ENCODE measurements around the gene TTC36. TPM values are rescaled to one million over a fixed set of nuclear protein-coding genes. Genes with fewer than 3 reads are reported as not detected.
A peak's percentile ranks its signal among the peaks of the same experiment; 100 is the strongest.

TTC36 gene
- total and polyA plus RNA-seq, 2 of the 13 experiments (the other 11 are each of a cell fraction or from before 2014, with no cell fraction given) = 0.13 to 0.40 TPM

DNA sequence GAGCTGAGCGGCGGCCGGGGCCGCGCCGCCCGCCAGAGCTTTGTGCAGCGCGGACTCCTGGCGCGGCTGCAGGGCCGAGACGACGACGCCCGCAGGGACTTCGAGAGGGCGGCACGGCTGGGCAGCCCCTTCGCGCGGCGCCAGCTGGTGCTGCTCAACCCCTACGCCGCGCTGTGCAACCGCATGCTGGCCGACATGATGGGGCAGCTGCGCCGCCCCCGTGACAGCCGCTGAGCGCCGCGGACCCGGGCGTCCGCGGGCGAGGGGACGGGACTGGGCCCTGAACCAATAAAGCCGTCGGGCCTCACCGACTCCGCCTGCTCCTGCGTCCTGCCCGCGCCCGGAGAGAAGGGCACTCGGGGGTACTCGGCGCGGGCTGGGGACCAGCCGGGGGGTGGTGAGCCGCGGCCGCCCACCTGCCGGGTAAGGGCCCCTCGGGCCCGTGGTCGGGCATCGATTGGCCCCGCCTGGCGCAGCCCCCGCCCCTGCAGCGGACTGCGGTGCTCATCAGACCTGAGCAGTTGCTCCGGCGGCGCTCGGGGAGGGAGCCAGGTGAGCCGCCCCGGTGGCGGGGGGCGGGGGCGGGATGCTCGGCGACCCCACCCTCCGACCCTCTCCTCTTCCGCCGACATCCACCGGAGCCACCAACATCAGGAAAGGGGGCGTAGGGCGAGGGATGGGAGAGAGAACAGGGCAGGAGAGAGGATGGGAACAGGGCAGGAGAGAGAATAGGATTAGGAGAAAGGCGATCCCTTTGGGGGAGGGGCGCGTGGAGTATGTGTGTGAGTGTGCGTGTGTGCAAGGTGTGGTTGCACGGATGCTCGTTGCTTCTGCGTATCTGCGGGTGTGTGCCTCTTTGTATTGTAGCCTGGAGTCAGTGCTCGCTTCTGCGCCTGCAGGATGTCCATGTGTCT lies 3.7 kb downstream of the TTC36 start, which contains the start of gene TMEM25 (continued):
- TF ChIP-seq ZNF30 (CRISPR knock-in tag; IDR thresholded peaks at IDR 0.05) = no peak
- peak; percentile 80; the same call in 1 of the 2 replicates for TF ChIP-seq ZNF446 (CRISPR knock-in tag; IDR thresholded peaks at IDR 0.05)
- TF ChIP-seq ZNF773 (CRISPR knock-in tag; IDR thresholded peaks at IDR 0.05; ENCODE audit: borderline replicate concordance) = peak; percentile 89; the same call in 1 of the 2 replicates
- peak; percentile 54; the same call in 1 of the 2 replicates for TF ChIP-seq ZNF768 (CRISPR knock-in tag; IDR thresholded peaks at IDR 0.05)
- peak; percentile 94 for TF ChIP-seq XRCC5 (optimal IDR thresholded peaks at IDR 0.05; ENCODE audit: low read length)
- no peak for TF ChIP-seq FOXJ3 (CRISPR knock-in tag; IDR thresholded peaks at IDR 0.05; ENCODE audit: borderline replicate concordance)
- TF ChIP-seq ZNF333 (CRISPR knock-in tag; IDR thresholded peaks at IDR 0.05; ENCODE audit: borderline replicate concordance) = peak; percentile 70; the same call in 1 of the 2 replicates
- TF ChIP-seq ZNF501 (CRISPR knock-in tag; IDR thresholded peaks at IDR 0.05) = peak; percentile 77; the same call in 1 of the 2 replicates
- TF ChIP-seq, protein P1, sequence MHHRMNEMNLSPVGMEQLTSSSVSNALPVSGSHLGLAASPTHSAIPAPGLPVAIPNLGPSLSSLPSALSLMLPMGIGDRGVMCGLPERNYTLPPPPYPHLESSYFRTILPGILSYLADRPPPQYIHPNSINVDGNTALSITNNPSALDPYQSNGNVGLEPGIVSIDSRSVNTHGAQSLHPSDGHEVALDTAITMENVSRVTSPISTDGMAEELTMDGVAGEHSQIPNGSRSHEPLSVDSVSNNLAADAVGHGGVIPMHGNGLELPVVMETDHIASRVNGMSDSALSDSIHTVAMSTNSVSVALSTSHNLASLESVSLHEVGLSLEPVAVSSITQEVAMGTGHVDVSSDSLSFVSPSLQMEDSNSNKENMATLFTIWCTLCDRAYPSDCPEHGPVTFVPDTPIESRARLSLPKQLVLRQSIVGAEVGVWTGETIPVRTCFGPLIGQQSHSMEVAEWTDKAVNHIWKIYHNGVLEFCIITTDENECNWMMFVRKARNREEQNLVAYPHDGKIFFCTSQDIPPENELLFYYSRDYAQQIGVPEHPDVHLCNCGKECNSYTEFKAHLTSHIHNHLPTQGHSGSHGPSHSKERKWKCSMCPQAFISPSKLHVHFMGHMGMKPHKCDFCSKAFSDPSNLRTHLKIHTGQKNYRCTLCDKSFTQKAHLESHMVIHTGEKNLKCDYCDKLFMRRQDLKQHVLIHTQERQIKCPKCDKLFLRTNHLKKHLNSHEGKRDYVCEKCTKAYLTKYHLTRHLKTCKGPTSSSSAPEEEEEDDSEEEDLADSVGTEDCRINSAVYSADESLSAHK (CRISPR knock-in tag; IDR thresholded peaks at IDR 0.05; ENCODE audit: borderline replicate concordance) = no peak
- TF ChIP-seq, protein P2, sequence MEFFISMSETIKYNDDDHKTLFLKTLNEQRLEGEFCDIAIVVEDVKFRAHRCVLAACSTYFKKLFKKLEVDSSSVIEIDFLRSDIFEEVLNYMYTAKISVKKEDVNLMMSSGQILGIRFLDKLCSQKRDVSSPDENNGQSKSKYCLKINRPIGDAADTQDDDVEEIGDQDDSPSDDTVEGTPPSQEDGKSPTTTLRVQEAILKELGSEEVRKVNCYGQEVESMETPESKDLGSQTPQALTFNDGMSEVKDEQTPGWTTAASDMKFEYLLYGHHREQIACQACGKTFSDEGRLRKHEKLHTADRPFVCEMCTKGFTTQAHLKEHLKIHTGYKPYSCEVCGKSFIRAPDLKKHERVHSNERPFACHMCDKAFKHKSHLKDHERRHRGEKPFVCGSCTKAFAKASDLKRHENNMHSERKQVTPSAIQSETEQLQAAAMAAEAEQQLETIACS (CRISPR knock-in tag; IDR thresholded peaks at IDR 0.05) = peak; percentile 48; the same call in 1 of the 2 replicates
- TF ChIP-seq POLR2A (IDR thresholded peaks at IDR 0.05; ENCODE audit: insufficient read depth in 1 of 2, low read depth in 2 of 2, low read length in 2 of 2) = peak in 1 of 2 experiments; percentile 63; a peak in 3 of 4 replicates
- 0 out of 2 replicates have a peak, but pooled peaks have one; percentile 21 for TF ChIP-seq ZNF230 (CRISPR knock-in tag; IDR thresholded peaks at IDR 0.05)
- TF ChIP-seq ZSCAN20 (CRISPR knock-in tag; IDR thresholded peaks at IDR 0.05; ENCODE audit: borderline replicate concordance) = peak; percentile 13; the same call in 1 of the 2 replicates
- TF ChIP-seq, protein P3, sequence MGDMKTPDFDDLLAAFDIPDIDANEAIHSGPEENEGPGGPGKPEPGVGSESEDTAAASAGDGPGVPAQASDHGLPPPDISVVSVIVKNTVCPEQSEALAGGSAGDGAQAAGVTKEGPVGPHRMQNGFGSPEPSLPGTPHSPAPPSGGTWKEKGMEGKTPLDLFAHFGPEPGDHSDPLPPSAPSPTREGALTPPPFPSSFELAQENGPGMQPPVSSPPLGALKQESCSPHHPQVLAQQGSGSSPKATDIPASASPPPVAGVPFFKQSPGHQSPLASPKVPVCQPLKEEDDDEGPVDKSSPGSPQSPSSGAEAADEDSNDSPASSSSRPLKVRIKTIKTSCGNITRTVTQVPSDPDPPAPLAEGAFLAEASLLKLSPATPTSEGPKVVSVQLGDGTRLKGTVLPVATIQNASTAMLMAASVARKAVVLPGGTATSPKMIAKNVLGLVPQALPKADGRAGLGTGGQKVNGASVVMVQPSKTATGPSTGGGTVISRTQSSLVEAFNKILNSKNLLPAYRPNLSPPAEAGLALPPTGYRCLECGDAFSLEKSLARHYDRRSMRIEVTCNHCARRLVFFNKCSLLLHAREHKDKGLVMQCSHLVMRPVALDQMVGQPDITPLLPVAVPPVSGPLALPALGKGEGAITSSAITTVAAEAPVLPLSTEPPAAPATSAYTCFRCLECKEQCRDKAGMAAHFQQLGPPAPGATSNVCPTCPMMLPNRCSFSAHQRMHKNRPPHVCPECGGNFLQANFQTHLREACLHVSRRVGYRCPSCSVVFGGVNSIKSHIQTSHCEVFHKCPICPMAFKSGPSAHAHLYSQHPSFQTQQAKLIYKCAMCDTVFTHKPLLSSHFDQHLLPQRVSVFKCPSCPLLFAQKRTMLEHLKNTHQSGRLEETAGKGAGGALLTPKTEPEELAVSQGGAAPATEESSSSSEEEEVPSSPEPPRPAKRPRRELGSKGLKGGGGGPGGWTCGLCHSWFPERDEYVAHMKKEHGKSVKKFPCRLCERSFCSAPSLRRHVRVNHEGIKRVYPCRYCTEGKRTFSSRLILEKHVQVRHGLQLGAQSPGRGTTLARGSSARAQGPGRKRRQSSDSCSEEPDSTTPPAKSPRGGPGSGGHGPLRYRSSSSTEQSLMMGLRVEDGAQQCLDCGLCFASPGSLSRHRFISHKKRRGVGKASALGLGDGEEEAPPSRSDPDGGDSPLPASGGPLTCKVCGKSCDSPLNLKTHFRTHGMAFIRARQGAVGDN (CRISPR knock-in tag; IDR thresholded peaks at IDR 0.05) = peak; percentile 89
- 0 out of 2 replicates have a peak, but pooled peaks have one; percentile 43 for TF ChIP-seq RFXAP (CRISPR knock-in tag; IDR thresholded peaks at IDR 0.05; ENCODE audit: borderline replicate concordance)
- TF ChIP-seq ZNF616 (CRISPR knock-in tag; IDR thresholded peaks at IDR 0.05; ENCODE audit: low read depth) = peak; percentile 56; the same call in 1 of the 2 replicates
- peak; percentile 72 for TF ChIP-seq KAT8 (CRISPR knock-in tag; IDR thresholded peaks at IDR 0.05)
- 0 out of 3 replicates have a peak, but pooled peaks have one; percentile 10 for TF ChIP-seq MXI1 (IDR thresholded peaks at IDR 0.05; ENCODE audit: borderline replicate concordance, low read depth, low read length)
- 0 out of 2 replicates have a peak, but pooled peaks have one; percentile 73 for TF ChIP-seq MYNN (CRISPR knock-in tag; IDR thresholded peaks at IDR 0.05; ENCODE audit: low read depth)
- peak; percentile 46; the same call in 1 of the 2 replicates for TF ChIP-seq JDP2 (CRISPR knock-in tag; IDR thresholded peaks at IDR 0.05; ENCODE audit: borderline replicate concordance)

Measured in HepG2 (cell line).